Cerebellar nuclear complex (tissue), 1 donor: Measurements from ENCODE around the gene ADIPOQ.
"Not testable (repeated sequence)": the region's sequence is repeated elsewhere in the genome, so short reads cannot be mapped to it uniquely, and the experiment has no call there.

Source experiments
- DNase-seq, 2 experiments: peaks; one replicate each; lab custom pipeline; 2025; lab: John Stamatoyannopoulos, UW

The ADIPOQ gene

DNA sequence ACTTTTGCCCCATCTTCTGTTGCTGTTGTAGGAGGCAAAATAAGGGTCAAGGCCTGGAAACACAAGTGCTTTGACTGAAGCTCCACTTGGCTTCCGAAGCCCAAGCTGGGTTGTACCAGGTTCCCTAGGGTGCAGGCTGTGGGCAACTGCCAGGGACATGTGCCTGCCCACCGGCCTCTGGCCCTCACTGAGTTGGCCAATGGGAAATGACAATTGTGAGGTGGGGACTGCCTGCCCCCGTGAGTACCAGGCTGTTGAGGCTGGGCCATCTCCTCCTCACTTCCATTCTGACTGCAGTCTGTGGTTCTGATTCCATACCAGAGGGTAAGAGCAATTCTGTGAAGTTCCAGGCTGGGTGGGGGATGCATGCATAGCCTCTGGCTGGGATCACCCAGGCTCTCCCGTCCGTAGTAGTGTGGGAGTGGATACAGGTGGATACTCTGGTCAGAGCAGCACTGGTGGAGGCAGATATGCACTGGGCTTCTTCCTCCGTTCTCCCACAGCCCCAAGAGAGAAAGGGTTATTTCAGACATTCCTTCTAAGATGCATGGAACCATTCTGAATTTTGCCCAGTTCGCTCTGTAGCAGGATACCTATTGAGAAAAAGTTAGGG is at the start of gene ADIPOQ:
ADIPOQ (plus strand) TSS at position 285 of the 613 bp plus-strand sequence. CDS start 10,349 bp downstream, outside the sequence.
- DNase-seq, result no peak

DNA sequence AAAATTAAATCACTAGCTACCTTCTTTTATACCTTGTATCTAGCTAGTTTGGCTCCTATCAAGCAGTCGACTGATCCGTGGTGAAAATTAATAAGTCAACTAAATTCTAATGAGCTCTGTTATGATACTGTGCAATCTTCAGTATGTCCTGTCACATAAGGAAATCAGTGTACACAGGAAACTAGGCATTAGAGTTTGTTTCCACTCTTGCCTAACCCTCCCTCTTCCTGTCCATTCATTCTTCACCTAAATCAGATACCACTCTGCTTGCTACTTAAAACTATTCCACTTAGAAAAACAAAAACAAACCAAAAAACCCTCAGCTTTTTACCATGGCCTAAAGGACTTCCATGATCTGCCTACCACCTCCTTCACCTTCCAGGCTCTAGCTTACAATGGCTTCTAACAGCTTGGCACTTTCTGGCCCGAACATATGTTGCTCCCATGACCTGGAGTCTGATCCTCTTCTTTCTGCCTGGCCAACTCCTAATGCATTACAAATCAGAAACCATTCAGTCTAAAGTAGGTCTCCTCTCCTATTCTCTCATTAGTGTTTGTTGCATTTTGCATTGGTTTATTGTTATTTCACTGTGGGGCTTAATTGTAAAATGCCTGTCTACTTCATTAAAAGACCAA is 44.2 kb upstream of the ADIPOQ start:
- no peak for DNase-seq

DNA sequence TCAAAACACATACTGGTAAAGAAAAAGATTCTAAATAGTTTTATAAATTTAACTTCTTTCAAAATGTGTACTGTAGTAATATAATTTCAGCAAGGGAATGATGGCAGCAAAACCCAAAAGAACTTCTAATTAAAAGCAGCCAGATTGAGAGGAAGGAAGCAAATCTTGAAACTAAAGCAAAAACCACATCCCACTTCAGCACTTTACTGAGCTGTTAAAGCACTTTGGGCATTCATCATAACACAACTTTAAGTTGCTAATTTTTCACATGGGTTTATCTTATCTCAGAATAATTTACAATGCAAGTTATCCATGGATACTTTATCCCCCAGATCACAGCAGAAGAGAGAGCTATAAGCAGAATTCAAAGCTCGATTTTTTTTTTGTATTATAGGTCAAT is 42.2 kb upstream of the ADIPOQ start:
- DNase-seq, result no peak

DNA sequence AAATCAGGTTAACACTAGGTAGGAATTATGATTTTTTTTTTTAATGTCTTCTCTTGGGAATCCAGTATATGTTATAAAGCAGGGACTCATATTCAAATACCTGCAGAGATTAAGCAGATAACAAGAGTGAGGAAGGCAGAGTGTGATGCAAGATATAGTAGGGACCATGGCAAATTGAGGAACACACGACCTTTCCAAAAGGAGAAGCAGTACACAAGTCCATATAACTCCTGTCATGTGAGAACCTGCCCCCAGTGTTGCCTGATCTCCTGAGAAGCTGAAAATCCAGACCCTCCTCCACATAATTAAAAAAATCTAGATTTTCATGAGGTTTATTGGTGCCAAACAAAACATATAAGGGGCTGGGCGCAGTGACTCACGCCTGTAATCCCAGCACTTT is 39.8 kb upstream of the ADIPOQ start:
- DNase-seq, result no peak

DNA sequence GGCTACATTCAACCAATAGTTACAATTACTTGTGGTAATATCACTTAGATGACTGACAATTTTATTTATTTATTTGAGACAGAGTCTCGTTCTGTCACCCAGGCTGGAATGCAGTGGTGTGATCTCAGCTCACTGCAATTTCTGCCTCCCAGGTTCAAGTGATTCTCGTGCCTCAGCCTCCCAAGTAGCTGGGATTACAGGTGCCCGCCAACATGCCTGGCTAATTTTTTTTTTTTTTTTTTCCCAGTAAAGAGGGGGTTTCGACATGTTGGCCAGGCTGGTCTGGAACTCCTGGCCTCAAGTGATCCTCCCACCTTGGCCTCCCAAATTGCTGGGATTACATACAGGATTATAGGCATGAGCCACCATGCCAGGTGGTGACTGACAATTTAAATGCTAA is 39.1 kb upstream of the ADIPOQ start:
- not testable (repeated sequence) for DNase-seq

DNA sequence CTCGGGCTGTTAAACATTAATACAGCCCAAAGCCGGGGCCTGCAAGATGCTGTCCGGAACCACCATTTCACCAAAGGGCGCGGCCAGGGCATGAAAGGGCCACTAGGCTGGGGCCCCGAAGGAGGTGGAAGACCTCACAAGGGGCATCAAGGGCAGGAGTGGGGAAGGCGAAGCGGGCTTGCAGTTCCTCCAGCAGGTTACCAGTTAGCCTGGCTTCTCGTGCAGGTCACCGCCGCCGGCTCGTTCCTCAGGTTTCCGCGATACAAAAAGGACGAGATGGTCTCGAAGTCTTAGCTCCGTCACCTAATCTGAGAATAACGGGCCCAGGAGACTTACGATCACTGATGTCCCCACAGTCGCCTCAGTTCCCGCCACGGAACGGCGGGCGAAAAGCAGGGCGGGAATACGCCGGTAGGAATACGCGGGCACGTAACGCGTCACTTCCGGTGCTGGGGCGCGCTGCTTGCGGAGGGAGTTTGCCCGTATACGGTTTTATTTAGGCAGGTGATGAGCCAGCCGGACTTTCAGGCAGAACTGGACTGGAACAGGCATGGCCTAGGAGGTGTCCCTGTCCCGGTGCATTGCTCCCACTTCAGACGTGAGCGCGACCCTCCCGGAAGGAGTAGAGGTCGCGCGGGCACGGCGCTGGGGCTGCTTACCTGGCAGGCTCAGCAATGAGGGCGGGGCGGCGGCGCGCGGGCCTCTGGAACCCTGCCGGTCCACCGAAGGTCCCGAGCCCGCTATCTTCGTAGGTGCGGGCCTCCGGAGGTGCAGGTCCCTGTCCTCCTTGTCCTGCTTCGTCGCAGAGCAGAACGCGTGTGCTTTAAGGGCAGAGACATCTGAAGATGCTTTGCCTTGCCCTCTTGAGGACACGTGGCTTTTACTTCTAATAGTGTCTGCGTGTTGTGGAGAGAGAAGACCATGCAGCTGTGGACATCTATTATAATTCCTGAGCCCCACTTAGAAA is 36.1 kb upstream of the ADIPOQ start, which contains the start of gene RFC4:
RFC4 (minus strand) TSS at position 394 of the 967 bp plus-strand sequence. CDS start 1,769 bp downstream, outside the sequence.
- DNase-seq, result peak in 1 of 2 experiments; percentile 73

DNA sequence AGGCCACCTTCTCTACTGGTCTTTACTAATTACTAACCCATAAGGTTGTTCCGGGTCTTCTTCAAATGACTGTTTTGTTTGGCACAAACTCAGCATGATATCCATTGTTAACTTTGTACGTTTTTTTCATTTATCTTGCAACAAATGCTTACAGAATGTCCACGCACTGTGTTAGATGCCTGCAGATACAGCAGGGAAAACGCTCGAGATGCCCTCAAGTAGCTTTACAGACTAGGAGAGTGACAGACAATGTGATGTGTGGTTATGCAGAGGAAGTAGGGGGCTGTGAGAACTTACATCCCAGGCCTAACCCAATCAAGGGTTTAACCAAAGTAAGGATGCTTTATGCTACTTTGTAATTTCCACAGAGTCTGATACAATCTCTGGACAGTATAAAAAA is 35.3 kb upstream of the ADIPOQ start:
- no peak for DNase-seq

DNA sequence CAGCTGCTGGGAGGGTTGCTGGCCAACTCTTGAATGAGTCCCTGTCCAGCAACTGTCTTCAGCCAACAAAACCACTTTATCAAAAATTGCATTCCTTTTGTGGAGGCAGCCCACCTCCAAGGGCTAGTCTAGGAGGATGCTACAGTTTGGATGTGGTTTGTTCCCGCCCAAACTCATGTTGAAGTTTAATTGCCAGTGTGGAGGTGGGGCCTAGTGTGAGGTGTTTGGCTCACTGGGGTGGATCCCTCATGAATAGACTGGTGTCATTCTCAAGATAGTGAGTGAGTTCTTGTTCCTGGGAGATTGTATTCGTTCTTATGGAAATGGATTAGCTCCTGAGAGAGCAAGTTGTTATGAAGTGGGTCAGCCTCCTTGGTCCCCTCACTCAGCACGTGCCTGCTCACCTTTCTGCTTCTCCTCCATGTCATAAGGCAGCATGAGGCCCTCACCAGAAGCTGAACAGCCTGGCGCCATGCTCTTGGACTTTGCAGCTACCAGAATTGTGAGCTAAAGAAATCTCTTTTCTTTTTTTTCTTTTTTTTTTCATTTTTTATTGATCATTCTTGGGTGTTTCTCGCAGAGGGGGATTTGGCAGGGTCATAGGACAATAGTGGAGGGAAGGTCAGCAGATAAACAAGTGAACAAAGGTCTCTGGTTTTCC is 32.0 kb upstream of the ADIPOQ start:
- no peak for DNase-seq

DNA sequence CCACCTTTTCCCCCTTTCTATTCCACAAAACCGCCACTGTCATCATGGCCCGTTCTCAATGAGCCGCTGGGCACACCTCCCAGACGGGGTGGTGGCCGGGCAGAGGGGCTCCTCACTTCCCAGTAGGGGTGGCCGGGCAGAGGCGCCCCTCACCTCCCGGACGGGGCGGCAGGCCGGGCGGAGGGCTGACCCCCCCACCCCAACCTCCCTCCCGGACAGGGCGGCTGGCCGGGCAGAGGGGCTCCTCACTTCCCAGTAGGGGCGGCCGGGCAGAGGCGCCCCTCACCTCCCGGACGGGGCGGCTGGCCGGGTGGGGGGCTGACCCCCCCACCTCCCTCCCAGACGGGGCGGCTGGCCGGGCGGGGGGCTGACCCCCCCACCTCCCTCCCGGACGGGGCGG is 31.2 kb upstream of the ADIPOQ start:
- not testable (repeated sequence) for DNase-seq

DNA sequence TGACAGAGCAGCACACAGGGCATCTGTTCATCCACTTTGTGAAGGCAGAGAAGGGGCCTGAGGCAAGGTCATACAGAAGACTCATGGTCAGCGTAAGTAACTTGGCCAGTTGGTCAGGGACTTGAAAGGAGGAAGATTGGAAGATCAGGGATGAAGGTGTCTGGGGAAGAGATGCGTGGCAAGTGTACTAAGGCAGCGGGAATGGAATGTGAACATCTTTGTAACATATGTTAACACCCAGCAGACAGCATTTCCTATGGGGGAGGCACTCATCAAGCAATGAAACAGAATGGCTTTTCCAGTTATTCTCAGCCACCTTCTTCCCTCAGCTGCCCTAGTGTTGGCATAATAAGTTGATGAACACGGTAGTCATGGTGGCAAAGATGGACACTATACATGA is 28.4 kb upstream of the ADIPOQ start:
- no peak for DNase-seq

DNA sequence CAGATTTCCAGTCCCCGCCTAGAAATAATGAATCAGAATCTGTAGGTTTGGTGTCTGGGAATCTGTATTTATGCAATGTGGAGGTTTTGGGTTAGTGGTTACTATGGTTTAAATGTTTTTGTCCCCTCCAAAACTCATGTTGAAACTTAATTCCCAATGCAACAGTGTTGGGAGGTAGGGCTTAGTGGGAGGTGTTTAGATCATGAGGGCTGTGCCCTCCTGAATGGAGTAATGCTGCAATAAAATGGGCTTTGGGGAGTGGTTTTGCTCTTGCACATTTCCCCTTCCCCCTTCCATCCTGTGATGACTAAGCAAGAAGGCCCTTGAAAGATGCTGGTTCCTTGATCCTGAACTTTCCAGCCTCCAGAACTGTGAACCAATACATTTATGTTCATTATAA is 27.1 kb upstream of the ADIPOQ start:
- no peak for DNase-seq

DNA sequence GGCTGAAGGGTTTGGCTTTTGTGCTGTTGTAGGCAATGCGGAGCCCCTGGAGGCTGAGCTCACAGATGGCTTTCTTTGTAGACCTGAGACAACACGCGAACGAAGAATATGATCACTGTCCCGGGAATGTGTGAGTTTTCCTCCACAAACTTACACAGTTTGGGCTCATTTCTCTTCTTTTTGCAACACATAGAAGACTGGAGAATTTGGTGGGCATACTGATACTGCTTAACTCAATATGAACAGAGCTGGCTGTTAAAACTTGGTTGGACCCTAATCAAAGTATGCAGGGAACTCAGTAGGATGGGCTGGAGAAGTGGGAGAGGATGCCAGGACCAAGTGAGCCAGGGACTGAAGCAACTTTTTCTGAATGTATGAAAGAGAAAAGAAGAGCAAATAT is 24.0 kb upstream of the ADIPOQ start:
- no peak for DNase-seq

DNA sequence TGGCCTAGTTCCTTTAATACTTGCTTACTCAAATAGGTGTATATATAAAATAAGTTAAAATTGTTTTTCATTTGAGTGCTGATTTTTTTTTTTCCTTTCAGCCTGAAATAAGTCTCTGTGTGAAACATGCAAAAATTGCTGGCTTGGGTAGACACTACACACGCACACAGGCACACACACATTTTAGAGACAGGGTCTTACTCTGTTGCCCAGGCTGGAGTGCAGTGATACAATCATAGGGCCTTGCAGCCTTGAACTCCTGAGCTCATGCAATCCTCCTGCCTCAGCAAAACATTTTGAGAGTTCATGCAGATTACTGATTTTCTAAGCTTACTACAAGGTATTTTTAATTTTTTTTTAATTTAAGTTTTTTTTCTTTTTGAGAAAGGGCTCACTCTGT is 23.6 kb upstream of the ADIPOQ start:
- no peak for DNase-seq

DNA sequence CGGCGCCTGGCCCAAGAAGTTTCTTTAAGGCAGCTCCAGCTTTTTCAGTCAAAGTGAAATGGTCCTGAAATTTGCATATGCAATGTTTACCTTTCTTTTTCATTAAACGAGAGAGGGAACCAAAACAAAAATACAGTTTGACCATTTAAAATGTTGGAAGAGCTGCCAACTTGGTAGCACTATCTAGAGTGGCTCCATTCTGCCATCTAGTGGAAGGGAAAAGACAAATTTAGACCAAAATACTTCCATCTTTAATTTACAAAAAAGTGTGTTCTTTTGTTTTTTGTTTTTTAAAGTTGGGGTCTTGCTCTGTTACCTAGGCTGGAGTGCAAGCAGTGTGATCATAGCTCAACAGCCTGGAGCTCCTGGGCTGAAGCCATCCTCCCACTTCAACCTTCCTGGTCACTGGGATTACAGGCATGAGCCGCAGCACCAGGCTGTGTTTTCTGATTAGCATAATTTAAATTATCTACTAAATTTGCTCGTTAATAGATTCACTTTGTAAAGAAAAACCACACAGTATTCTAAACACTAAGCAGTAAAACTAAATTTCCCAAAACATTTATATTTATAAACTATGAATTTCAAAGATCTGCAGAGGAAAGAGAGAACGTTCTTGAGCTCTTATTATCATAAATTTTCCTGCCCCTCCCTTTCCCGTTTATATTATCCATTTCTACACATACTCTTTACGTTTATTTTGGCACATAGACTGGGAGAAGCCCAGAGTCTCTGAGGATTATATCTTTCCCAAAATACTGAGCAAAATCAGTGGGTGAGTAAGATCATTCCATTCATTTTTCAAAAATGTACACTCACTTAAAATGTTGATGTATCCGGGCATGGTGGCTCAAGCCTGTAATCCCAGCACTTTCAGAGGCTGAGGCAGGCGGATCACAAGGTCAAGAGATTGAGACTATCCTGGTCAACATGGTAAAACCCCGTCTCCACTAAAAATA is 20.8 kb upstream of the ADIPOQ start:
- DNase-seq, result no peak

DNA sequence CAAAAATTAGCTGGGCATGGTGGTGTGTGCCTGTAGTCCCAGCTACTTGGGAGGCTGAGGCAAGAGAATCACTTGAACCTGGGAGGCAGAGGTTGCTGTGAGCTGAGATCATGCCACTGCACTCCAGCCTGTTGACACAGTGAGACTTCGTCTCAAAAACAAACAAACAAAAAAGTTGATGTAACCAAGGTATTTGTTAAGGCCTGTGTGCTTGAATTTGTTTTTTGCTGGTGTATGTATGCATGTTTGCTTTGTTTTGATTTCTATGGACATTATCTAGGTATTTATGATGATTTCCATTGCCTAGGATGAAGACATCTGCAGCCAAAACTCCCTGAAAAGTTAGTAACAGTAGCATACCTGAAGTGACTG is 20.1 kb upstream of the ADIPOQ start:
- not testable (repeated sequence) for DNase-seq

DNA sequence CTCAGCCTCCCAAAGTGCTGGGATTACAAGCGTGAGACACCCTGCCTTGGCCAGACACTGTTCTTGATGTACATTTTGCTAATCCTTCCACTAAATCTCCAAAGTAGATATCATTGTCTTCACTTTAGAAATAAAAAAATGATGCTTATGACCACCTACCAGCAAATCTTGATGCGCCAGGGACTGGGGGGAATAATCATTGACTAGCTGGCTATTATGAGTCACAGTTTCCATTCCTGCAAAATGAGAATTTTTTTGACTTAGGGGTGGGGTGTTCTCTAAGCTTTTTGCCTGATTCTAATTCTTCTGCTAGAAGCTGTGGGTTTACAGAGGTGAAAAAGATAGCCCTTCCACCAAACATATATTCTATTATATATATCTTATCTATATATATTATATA is 19.1 kb upstream of the ADIPOQ start:
- no peak for DNase-seq

DNA sequence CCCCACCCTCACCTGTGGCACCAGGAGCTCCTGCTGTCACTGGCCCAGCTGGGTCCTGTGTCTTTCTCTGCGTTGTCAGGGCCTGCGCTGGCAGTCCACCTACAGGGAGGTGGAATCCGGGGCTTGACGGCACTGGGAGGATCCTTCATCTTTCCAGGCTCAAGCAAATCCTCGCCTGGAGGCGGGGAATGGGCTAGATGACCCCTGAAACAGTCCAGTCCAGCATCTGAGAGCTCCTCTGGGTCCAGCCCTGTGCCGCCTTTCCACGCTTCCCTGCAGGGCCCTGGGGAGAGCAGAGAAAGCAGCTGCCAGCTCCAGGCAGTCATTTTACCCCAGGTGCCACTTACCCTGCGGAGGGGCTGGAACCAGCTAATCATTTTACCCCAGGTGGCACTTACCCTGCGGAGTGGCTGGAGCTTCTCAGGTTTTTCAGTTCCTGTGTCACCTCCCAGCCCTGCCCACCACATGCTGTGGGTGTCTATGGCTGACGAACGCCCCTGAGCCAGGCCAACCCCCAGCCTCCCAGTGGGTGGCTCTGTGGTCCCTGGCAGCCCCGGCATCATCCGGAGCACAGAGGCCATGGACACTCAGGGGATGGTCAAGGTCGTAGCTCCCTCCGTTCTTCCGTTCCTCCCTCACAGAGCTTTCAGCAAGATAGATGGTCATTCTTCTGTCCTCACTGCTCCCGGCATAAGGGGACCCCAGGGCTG is 17.9 kb upstream of the ADIPOQ start:
- DNase-seq, result no peak

DNA sequence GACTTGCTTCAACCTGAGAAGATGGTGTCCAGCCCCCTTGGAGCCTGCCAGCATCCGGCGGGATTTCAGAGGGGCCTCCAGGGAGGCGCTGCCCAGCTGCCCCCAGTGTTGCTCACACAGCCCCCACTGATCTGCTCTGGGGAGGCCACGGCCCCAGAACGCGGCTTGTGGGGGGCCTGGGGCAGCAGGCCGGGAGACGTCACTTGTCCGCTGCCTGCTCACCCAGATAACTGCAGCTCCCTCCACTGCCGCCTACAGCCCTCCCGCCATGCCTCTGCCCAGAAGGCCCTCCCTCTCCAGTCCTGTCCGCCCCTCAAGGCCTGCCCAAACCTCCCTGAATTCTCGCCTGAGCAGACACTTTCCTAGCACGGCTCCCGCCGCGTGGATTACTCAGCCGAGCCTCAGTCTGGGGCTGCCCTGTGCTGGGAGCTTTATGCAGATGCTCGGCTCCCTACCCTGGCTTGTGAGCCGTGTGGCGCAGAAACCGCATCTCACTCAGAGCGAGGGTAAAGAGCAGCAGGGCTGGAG is 17.2 kb upstream of the ADIPOQ start:
- DNase-seq, result no peak

DNA sequence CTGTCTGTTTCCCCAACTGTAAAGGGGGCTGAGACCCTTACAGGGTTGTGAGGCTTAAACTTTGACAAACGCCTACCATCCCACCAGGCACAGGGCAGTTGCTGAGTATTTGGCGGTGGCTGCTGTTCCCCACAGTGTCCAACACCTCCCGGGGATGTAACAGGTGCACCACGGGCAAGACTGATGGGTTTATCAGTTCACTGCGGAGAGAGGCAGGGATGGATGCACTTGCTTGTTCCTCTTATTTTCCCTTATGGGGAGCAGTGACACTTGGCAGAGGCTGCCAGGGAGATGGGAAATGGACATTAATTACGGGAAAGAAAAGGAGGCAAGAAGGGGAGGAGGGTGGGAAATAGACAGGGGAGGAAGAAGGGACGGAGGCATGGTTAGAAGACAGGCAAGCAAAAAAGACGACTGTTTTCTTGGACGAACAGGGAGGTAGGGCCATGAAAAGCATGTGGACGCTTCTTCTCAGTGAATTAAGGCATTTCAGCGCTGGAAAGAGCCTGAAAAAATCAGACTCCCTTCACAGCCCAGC is 16.6 kb upstream of the ADIPOQ start:
- DNase-seq, result no peak
